A549 treated with Hydrocortisone at 1 μM for 4 hours (cell line): ENCODE data around the gene TAC3. TPM values are rescaled to one million over a fixed set of nuclear protein-coding genes. Genes with fewer than 3 reads are reported as not detected.

Experiments
- total RNA-seq: library from RNA; stranded (reverse); fragments of 200-300 nt; extraction: Qiagen RNA extraction; gene quantifications from 5 replicates; pipeline ENCODE4 v1.2.3, GENCODE V29; 2022

TAC3 gene
- total RNA-seq: 0.15 to 0.18 TPM in 2 of 5 replicates, not detected in the others

DNA sequence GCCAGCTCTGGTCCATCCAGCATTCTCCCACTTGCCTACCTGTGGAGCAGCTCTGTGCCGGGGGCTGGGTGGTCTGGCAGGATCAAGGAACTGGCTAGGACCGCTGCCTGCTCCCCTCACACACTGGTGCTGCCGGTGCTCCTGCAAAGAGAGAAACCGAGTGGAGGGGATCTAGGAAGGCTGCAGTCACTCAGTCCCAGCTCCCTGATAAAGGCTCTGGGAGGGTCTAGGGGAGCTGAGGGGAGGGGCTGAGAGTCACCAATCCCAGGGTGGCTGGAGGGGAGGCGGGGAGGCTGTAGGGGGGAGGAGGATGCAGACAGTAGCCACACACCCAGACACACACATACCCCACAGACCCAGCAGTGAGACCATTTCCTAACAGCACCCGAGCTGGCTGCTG is at the start of gene TAC3:
TSS of gene TAC3 (minus strand) at position 182 of the 400 bp plus-strand sequence. CDS start 732 bp downstream, outside the sequence.

DNA sequence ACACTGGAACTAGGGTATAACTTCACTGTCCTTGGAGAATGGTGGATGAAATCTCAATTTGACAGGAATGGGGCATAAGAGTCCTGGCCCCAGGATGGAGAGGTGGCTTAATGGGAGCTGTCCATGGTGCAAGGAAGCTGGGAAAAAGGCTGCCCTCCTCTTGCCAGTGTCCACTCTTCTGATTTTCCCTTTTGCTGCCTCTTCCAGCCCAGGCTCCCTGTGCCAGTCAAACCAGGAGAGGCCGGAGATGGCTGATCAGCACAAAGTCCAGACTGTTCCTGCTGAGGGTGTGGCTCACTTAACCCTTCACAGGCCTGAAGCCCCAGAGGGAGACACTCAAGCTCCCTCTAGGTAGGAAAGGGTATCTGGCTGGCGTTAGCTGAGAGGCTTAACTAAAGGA is 33.6 kb upstream of the TAC3 start, which contains the start of gene MYO1A:
TSS of gene MYO1A (minus strand) at position 240 of the 400 bp plus-strand sequence. CDS start 1,806 bp downstream, outside the sequence.

DNA sequence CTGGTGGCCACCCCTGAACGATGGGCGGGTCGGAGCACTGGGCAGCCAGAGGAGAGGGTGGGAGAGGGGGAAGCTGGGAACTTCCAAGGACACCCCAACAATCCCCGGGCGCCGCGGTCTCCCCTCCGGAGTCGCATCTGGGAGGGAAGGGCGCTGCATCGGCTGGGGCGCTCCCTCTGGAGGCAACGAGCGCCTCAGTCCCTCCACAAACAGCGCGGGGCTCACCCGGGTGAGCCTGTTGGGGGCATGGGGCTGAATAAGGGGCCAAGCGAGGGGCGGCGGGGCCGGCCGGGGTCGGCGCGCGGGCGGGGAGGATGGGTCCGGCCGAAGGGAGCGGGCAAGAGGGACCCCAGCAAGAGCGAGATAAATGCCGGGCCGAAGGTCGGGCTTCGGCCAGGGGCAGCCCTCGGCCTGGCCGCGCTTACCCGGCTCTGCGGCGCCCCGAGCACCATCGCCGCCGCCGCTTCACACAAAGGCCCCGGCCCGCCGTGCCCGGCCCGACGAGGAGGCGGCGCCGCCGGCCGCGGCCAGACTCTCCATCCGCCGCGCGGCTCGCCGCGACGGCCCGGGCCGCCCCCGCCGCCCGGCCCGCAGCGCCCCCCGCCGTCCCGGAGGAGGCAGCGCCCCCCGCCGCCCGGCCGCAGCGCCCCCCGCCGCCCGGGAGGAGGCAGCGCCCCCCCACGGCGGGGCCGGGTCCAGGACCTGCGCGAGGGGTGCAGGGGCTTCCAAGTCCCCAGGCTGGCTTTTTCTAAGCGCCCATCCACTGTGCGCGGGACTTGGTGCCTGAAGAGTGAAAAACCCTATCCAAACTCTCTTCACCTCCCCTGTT is 10.1 kb downstream of the TAC3 start, which contains the start of gene ZBTB39:
TSS of gene ZBTB39 (minus strand) at position 567 of the 829 bp plus-strand sequence. CDS start 1,629 bp downstream, outside the sequence.

Other genes with a start within 250 kb of the TAC3 start
- 0.06 TPM in 1 of 5 replicates, not detected in the others for gene SDR9C7, start 82.1 kb downstream of the TAC3 start, total RNA-seq
- gene RDH16, start 58.9 kb downstream of the TAC3 start, total RNA-seq: 0.12 to 0.22 TPM (median 0.15 TPM) in 5 replicates
- 3.9 to 6.7 TPM (median 5.5 TPM) in 5 replicates for gene ZBTB39, start 10.0 kb downstream of the TAC3 start, total RNA-seq
- 0.21 to 0.40 TPM (median 0.23 TPM) in 5 replicates for gene MYO1A, start 33.6 kb upstream of the TAC3 start, total RNA-seq
- gene NEMP1, start 62.3 kb upstream of the TAC3 start, total RNA-seq: 14.0 to 19.3 TPM (median 15.1 TPM) in 5 replicates
- gene NAB2, start 72.6 kb upstream of the TAC3 start, total RNA-seq: 13.6 to 18.4 TPM (median 15.2 TPM) in 5 replicates
- 41.7 to 48.9 TPM (median 46.6 TPM) in 5 replicates for gene STAT6, start 94.8 kb upstream of the TAC3 start, total RNA-seq
- 12.2 to 18.6 TPM (median 13.7 TPM) in 5 replicates for gene LRP1, start 112.0 kb upstream of the TAC3 start, total RNA-seq
- not detected in 5 replicates for gene LRP1-AS, start 131.1 kb upstream of the TAC3 start, total RNA-seq
- gene NXPH4, start 200.3 kb upstream of the TAC3 start, total RNA-seq: 4.1 to 6.0 TPM (median 5.1 TPM) in 5 replicates
- gene SHMT2, start 213.2 kb upstream of the TAC3 start, total RNA-seq: 112 to 153 TPM (median 121 TPM) in 5 replicates
- 0.18 to 0.36 TPM (median 0.30 TPM) in 5 replicates for gene STAC3, start 234.7 kb upstream of the TAC3 start, total RNA-seq